ENCODE measurements around the gene HNRNPAB. TPM values are rescaled to one million over a fixed set of nuclear protein-coding genes. Genes with fewer than 3 reads are reported as not detected.
"Not testable (repeated sequence)": the region's sequence is repeated elsewhere in the genome, so short reads cannot be mapped to it uniquely, and the experiment has no call there.

The HNRNPAB gene
- total RNA-seq, 1 donor from 2014 or later = 56.9 TPM

GRCh38 chr5:178196986-178197385 lies 7.3 kb upstream of the HNRNPAB start:
- DNase-seq (ENCODE audit: low read depth) = no peak

- DNase-seq (ENCODE audit: low read depth) = not testable (repeated sequence)
Measured at GRCh38 chr5:178198151-178198550, 6.2 kb upstream of the HNRNPAB start.

- DNase-seq (ENCODE audit: low read depth) = no peak
Measured at GRCh38 chr5:178198706-178199105, 5.6 kb upstream of the HNRNPAB start.

- no peak for DNase-seq (ENCODE audit: low read depth)
Measured at GRCh38 chr5:178199581-178200434, 4.5 kb upstream of the HNRNPAB start.

GRCh38 chr5:178201221-178201926 lies 3.0 kb upstream of the HNRNPAB start:
- no peak for DNase-seq (ENCODE audit: low read depth)

- DNase-seq (ENCODE audit: low read depth) = no peak
Measured at GRCh38 chr5:178201927-178202235, 2.5 kb upstream of the HNRNPAB start.

GRCh38 chr5:178202541-178202940 lies 1.8 kb upstream of the HNRNPAB start:
- no peak for DNase-seq (ENCODE audit: low read depth)

GRCh38 chr5:178203670-178204181 lies 607 bp upstream of the HNRNPAB start:
- no peak for DNase-seq (ENCODE audit: low read depth)

- DNase-seq (ENCODE audit: low read depth) = peak; percentile 52
Measured at GRCh38 chr5:178204935-178205748, 809 bp downstream of the HNRNPAB start.

- no peak for DNase-seq (ENCODE audit: low read depth)
Measured at GRCh38 chr5:178205749-178206047, 1.4 kb downstream of the HNRNPAB start.

GRCh38 chr5:178206166-178207101 lies 2.1 kb downstream of the HNRNPAB start:
- no peak for DNase-seq (ENCODE audit: low read depth)

- peak; percentile 72 for DNase-seq (ENCODE audit: low read depth)
Measured at GRCh38 chr5:178207183-178207916, 3.0 kb downstream of the HNRNPAB start.

GRCh38 chr5:178207917-178208280 lies 3.6 kb downstream of the HNRNPAB start:
- no peak for DNase-seq (ENCODE audit: low read depth)

- no peak for DNase-seq (ENCODE audit: low read depth)
Measured at GRCh38 chr5:178208540-178209227, 4.4 kb downstream of the HNRNPAB start.

- DNase-seq (ENCODE audit: low read depth) = no peak
Measured at GRCh38 chr5:178209334-178210072, 5.2 kb downstream of the HNRNPAB start.

GRCh38 chr5:178210073-178210535 lies 5.8 kb downstream of the HNRNPAB start:
- no peak for DNase-seq (ENCODE audit: low read depth)

GRCh38 chr5:178210686-178211085 lies 6.4 kb downstream of the HNRNPAB start:
- no peak for DNase-seq (ENCODE audit: low read depth)

- DNase-seq (ENCODE audit: low read depth) = no peak
Measured at GRCh38 chr5:178211095-178212048, 7.0 kb downstream of the HNRNPAB start.

All from renal cortical epithelial cell (primary cell).